Limb (tissue), 2 donors: Measurements from ENCODE around the gene ZPR1.
A peak's percentile ranks its signal among the peaks of the same experiment; 100 is the strongest.
"Not testable (repeated sequence)": the region's sequence is repeated elsewhere in the genome, so short reads cannot be mapped to it uniquely, and the experiment has no call there.

Source experiments
- DNase-seq, 2 donors: peaks; one replicate each; pipeline ENCODE4 v3.0.0-alpha.2; 2016; ENCODE audit errors: extremely low spot score in 2 of 2

Gene ZPR1

DNA sequence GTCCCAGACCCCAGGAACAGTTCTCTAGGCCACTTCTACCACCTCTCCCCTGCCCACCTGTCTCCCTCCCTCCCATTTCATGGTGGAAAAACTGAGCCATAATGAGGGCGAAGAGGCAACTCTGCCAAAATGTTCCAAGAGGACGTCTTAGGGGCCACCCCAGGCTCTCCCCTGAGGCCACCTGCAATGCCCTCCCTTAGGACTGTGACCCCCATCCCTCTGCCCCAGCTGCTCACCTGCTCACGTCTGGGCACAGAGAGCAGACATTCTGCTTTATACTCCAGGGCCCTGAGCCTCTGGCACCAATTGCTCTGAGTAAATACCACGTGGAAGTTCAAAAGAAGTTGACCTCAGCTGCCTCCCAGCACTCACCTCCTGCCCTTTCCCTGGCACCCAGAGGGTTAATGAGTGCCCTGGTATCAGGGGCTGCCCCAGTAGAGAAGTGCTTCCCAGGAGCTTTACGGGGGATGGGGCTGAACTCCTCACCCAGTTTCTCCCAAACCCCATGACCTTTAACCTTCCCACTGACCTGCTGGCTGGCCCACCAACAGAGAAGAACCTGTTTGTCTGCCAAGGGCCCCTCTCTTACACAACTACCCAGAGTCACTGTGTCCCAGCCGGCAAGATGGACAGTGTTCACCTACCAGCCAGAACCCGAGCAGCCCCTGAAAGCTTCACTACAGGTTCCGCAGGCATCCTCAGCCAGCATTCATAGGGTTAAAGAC, 4.5 kb upstream of the ZPR1 start:
- DNase-seq, result no peak

GRCh38 chr11:116791813-116792143, 4.0 kb upstream of the ZPR1 start, which contains the start of gene APOA5:
APOA5 (minus strand) TSS chr11:116791879; CDS start chr11:116791860, 19 bp downstream.
- DNase-seq, result no peak

GRCh38 chr11:116791002-116791812, 3.4 kb upstream of the ZPR1 start:
- DNase-seq, result peak; percentile 51 to 86

DNA sequence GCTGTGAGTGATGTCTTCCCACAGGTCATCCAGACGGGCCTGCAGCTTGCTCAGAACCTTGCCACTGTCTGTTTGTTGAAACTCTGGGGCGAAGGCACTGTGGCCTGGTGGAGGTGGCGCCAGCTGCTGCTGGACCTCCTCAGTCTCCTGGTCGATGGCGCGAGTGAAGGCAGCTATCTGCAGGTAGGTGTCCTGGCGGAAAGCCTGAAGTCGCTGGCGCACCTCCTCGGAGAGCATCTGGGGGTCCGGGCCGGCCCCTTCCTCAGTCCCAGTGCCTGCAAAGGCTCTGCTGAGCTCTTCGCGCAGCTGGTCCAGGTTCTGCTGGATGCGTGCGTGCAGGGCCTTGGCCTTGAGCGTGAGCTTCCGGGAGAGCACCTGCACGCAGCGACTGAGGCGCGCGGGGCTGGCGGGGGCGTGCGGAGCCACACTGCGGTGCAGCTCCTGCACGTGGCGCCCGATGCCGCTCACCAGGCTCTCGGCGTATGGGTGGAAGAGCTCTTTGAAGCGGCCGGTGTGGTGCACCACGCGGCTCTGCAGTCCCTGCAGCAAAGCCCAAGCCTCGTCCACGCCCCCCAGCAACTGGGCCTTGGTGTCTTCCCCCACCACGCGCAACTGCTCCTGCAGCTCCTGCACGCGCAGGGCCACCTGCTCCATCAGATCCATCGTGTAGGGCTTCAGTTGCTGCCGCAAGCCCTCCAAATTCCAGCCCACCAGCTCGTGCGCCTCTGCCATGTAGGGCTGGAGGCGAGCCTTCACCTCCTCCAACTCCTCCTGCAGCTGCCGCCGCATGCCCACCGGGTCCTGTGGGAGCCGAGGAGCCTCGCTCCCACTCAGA, 2.6 kb upstream of the ZPR1 start:
- DNase-seq, result no peak

DNA sequence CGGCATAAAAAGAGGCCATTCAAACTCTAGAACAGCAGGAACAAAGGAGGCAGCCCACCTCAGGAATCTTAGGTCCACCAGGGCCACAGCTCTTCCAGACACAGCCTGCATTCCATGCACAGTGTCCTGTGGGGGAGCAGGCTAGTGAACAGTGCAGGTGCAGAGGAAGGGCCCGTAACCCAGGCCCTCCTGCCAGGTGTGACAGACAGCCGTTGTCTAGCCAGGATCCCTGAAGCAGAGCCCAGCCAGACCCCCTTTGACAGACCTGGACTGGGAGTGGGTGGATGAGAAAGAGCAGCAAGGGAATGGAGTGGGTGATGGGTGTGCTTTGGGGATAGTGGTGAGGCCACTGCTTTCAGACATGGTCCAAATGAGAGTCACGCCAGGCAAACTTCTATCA, 1.2 kb upstream of the ZPR1 start:
- DNase-seq, result no peak

DNA sequence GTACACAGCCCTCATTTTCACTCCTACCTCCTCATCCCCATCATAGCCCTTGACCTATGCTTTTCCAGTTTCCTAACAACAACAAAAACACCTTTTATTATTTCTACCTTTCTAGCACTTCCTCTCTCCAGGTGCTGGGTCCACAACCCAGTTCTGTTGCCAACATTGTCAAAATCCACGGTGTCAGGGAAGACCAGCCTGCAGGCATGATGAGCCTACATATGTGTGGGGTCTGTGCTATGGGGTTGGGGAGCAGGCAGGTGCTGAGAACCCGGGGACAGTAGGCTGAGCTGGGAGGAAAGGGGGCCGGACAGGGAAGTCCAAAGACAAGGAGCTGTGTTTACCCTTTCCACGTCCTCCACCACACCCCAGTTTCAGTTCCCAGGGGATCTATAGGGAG, 711 bp upstream of the ZPR1 start:
- no peak for DNase-seq

DNA sequence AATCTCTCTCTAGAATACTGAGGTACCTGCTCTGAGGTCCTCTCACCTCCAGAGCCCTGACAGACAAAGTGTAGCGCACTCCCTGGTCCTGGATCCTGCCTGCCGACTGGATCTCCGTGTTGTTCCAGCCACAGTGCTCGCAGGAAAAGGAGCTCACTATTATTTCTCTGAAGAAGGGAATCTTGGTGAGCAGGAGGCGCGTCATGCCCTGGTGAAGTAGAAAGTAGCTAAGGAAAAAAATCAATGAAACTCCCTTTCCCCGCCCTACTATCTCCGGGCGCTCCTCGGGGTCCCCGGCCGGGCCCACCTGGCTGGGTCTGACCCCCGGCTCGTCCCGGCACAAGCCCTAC, 412 bp downstream of the ZPR1 start:
- peak in 1 of 2 donors; percentile 2 for DNase-seq

- DNase-seq, result no peak
Observed at GRCh38 chr11:116786966-116787365, 857 bp downstream of the ZPR1 start.

GRCh38 chr11:116786326-116786725, 1.5 kb downstream of the ZPR1 start:
- DNase-seq, result no peak

GRCh38 chr11:116782728-116783127, 5.1 kb downstream of the ZPR1 start:
- no peak for DNase-seq

DNA sequence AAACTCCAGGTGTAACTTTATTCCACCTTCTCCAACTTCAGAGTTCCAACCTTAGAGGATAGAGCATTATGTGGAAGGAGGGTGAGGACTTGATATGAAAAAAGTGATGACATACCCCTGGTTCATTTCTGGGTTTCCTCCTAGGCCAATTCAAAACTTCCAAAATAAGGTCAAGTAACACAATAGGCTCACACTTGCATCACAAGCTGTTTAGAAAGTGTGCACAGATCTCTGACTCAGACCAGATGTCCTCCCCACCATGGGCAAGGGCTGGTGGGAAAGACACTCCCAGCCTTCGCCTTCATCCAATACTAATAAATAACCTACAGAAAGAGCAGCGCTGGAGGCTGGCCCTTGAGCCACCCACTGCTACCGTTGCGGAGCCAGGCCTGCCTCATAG, 9.3 kb downstream of the ZPR1 start:
- DNase-seq, result no peak

- no peak for DNase-seq
Observed at GRCh38 chr11:116777056-116777455, 10.8 kb downstream of the ZPR1 start.

DNA sequence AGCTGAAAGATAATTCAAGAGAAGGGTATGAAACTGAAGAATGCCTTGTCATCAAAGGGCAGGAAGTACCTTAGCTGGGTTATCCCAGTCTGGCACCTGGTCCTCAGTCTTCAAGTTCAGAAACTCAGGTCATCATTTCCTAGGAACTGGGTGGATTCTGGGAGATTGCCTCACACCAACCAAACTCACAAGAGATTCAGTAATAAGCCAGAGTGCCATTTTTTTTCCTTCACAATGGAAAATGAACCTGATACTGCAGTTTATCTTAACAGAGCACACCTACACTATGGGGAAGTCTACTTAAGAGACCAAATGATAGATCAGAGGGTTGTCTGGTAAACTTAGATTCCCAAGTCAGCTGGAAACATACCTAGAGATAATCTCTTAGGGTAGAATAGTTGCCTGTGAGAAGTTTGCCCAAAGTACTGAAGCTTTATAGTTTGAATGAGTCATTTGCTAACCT, 11.3 kb downstream of the ZPR1 start:
- no peak for DNase-seq

GRCh38 chr11:116775975-116776374, 11.8 kb downstream of the ZPR1 start:
- DNase-seq, result no peak

- DNase-seq, result no peak
Observed at GRCh38 chr11:116774661-116775060, 13.2 kb downstream of the ZPR1 start.

GRCh38 chr11:116773203-116774097, 14.4 kb downstream of the ZPR1 start:
- no peak for DNase-seq

GRCh38 chr11:116772443-116773202, 15.2 kb downstream of the ZPR1 start, which contains the start of gene BUD13:
BUD13 (minus strand) TSS chr11:116772987; CDS start chr11:116772964, 23 bp downstream.
- DNase-seq, result peak; percentile 84 to 96

DNA sequence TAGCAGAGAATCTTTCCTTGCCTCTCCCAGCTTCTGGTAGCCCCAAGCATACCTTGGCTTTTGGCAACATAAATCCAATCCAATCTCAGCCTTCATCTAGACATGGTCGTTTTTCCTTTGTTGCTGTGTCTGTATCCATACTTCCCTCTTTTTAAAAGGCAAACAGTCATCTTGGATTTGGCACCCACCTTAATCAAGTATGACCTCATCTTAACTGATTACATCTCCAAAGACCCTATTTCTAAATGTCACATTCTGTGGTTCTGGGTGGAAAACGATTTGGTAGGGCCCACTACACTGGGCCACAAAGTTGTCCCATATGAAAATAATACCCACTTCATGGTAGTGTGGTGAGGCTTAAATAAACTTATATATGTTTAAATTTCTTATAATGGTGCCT, 15.9 kb downstream of the ZPR1 start:
- no peak for DNase-seq

- DNase-seq, result no peak
Observed at GRCh38 chr11:116762132-116762531, 25.7 kb downstream of the ZPR1 start.

DNA sequence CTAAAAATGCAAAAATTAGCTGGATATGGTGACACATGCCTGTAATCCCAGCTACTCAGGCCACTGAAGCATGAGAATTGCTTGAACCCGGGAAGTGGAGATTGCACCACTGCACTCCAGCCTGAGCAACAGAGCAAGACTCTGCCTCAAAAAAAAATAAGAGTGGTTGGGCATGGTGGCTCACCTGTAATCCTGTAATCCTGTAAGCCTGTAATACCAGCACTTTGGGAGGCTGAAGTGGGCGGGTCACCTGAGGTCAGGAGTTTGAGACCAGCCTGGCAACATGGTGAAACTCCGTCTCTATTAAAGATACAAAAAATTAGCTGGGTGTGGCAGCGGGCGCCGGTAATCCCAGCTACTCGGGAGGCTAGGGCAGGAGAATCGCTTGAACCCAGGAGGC, 31.8 kb downstream of the ZPR1 start:
- not testable (repeated sequence) for DNase-seq
